Ovary (tissue), 9 donors: ENCODE results near the gene FAM217A. TPM values are rescaled to one million over a fixed set of nuclear protein-coding genes. Genes with fewer than 3 reads are reported as not detected.
"Not testable (repeated sequence)": the region's sequence is repeated elsewhere in the genome, so short reads cannot be mapped to it uniquely, and the experiment has no call there.

ENCODE experiments used
- DNase-seq, 5 donors: peaks; one replicate each; pipeline ENCODE4 v3.0.0-alpha.2; 2019 to 2020
- H3K27ac ChIP-seq, 2 donors: fragments of 200-600 bp; one replicate each; pipeline versions ENCODE4 v1.5.1 to v1.8.0; 2019 to 2022
- H3K27me3 ChIP-seq: fragments of 200-600 bp; one replicate; pipeline ENCODE4 v1.8.0; 2022
- H3K36me3 ChIP-seq: fragments of 200-600 bp; sonication (generic); one replicate; pipeline ENCODE4 v1.5.1; 2019
- H3K4me1 ChIP-seq: one replicate; pipeline ENCODE4 v1.8.1; 2013; ENCODE audit warnings: mild to moderate bottlenecking, moderate library complexity; ENCODE audit not compliant: insufficient read depth
- H3K4me3 ChIP-seq: fragments of 200-600 bp; sonication (generic); one replicate; pipeline ENCODE4 v1.5.1; 2017
- H3K9me3 ChIP-seq, 2 donors: fragments of 200-600 bp in 1 of 2; sonication (generic) in 1 of 2; one replicate each; pipeline versions ENCODE4 v1.5.1 to v1.8.1; 2013 to 2019; ENCODE audit warnings: mild to moderate bottlenecking in 1 of 2, moderate library complexity in 1 of 2
- EP300 ChIP-seq: sonication (generic); formaldehyde crosslinking; IDR thresholded peaks from one replicate; pipeline ENCODE4 v1.6.1; 2017; ENCODE audit warnings: antibody characterized with exemption
- POLR2A ChIP-seq: fragments of 450-650 bp; IDR thresholded peaks from one replicate; pipeline ENCODE4 v1.6.1; 2017; ENCODE audit warnings: antibody characterized with exemption, mild to moderate bottlenecking, moderate library complexity
- WGBS, 3 donors: extraction: QIAGEN DNeasy Blood & Tissue Kit in 1 of 3; methylation state at CpG; one replicate each; pipeline versions ENCODE4 v1.1.5 to v1.1.7; 2013 to 2017; 5-methylcytosine and 5-hydroxymethylcytosine counted together
- intact Hi-C, 4 donors: fragments of 100-400 bp; cut with DNase I; formaldehyde crosslinking; loops; one replicate each; pipeline versions ENCODE4 v1.11.0 to v1.15.1; 2022 to 2023
- polyA plus RNA-seq, 2 donors: library from polyadenylated mRNA; stranded (reverse); fragments of 200-250 nt in 1 of 2; fragments of 350-450 nt in 1 of 2; fragmentation: Illumina TruSeq in 1 of 2; extraction: RNeasy Lipid Tissue Mini Kit (QIAGEN cat#74804) in 1 of 2; gene quantifications; one replicate each; pipeline ENCODE4 v1.2.3, GENCODE V29; 2013 to 2014
- total RNA-seq, 7 donors: library from RNA; depleted of rRNA in 2 of 7; stranded (reverse); fragments of >200 nt in 2 of 7; fragmentation: NEBNext Ultra II Directional in 3 of 7; extraction: Animal tissue kit (Norgen Biotek cat#: 25700) in 3 of 7; gene quantifications; one replicate each; pipeline versions ENCODE4 v1.1.0 to v1.2.4, GENCODE V29; 2016 to 2023
- TF ChIP-seq, protein P1 (sequence below), 3 donors: fragments of 450-650 bp in 2 of 3; fragments of 200-600 bp in 1 of 3; IDR thresholded peaks; one replicate each; pipeline versions ENCODE4 v1.5.1 to v1.8.0; 2016 to 2022; ENCODE audit warnings: antibody characterized with exemption in 3 of 3, mild to moderate bottlenecking in 1 of 3
- donor health status: DM: no; HTN: no; CAD: no; lungs with moderate emphysema.
- donor health status: DM: no; HTN: no; CAD: no.
- donor health status: Bipolar disorder and iron deficiency.
- donor health status: DM: yes; HTN: yes; CAD: no.
- donor health status: DM: no; HTN: no; CAD: no.
- donor health status: DM: yes; HTN: yes; CAD: no.

FAM217A gene
- total and polyA plus RNA-seq, 9 donors: not detected

DNA sequence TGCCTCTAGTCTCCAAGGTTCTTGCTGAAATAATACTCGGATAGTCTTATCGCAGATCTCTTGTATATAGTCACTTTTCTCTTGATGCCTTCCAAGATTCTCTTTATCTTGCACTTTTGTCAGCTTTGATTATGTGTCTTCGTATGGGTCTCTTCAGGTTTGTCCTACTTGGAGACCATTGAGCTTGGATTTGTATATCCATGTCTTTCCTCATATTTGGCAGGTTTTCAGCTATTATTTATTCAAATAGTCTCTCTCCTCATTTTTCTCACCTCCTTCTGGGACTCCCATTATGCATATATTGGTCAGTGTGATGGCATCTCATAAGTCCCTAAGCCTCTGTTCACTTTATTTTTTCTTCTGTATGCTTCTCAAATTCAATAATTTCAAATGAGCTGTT lies 33.4 kb upstream of the FAM217A start:
- WGBS, 3 donors: 82 to 96% (median 93%) methylated on average over 3 of the region's 3 CpGs
- Histone ChIP-seq H3K4me1 (no peaks in the 10 kb centered on the region), H3K4me3 (no peak overlapping the region), H3K27ac (no peak overlapping the region), H3K36me3 (no peaks in the 10 kb centered on the region), H3K9me3 (no peaks in the 10 kb centered on the region), H3K27me3 (no peaks in the 10 kb centered on the region)
- intact Hi-C loops: no loop called here
- DNase-seq: no peak
- TF ChIP-seq EP300 (no peak), POLR2A (no peak)
- TF ChIP-seq, protein P1, sequence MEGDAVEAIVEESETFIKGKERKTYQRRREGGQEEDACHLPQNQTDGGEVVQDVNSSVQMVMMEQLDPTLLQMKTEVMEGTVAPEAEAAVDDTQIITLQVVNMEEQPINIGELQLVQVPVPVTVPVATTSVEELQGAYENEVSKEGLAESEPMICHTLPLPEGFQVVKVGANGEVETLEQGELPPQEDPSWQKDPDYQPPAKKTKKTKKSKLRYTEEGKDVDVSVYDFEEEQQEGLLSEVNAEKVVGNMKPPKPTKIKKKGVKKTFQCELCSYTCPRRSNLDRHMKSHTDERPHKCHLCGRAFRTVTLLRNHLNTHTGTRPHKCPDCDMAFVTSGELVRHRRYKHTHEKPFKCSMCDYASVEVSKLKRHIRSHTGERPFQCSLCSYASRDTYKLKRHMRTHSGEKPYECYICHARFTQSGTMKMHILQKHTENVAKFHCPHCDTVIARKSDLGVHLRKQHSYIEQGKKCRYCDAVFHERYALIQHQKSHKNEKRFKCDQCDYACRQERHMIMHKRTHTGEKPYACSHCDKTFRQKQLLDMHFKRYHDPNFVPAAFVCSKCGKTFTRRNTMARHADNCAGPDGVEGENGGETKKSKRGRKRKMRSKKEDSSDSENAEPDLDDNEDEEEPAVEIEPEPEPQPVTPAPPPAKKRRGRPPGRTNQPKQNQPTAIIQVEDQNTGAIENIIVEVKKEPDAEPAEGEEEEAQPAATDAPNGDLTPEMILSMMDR (IDR thresholded peaks at IDR 0.05): no peak

- H3K27ac ChIP-seq, DNase-seq, H3K27me3 ChIP-seq, intact Hi-C loops, H3K36me3 ChIP-seq, H3K4me3 ChIP-seq, H3K9me3 ChIP-seq, H3K4me1 ChIP-seq: not testable (repeated sequence)
- 15 to 21% (median 19%) methylated on average over 4 of the region's 4 CpGs for WGBS, 3 donors
Measured at GRCh38 chr6:4109363-4109815, 30.5 kb upstream of the FAM217A start.

DNA sequence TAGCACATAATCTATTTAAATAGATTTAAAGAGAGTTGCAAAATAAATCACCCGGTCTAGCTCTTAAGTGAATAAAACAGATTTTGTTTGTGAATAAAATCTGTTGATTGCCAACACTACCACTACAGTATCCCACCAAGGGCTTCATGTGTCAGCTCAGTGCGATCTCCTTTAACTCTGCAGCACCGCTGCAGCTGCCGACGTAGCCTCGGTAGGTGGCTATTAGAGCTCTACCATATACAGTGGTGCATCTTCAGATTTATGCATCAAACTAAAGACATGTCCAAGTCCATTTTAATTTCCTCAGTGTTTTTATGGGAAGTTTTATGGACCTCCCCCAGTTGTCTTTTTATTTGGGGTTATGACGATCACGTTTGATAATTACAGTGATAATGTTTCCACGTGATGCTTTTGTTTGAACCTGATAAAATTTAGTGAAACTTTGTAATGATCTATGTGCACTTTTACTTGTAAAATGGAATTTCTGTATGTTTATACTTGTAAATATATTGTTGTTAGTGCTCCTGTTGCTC lies 29.7 kb upstream of the FAM217A start:
- Histone ChIP-seq H3K27ac (no peak overlapping the region), H3K27me3 (no peaks in the 10 kb centered on the region), H3K4me3 (no peak overlapping the region), H3K36me3 (no peaks in the 10 kb centered on the region), H3K4me1 (no peaks in the 10 kb centered on the region), H3K9me3 (no peaks in the 10 kb centered on the region)
- no peak for TF ChIP-seq POLR2A
- TF ChIP-seq, protein P1 (IDR thresholded peaks at IDR 0.05): no peak
- TF ChIP-seq EP300: no peak
- DNase-seq: no peak
- WGBS, 3 donors: 74 to 80% (median 79%) methylated on average over 9 of the region's 9 CpGs
- intact Hi-C loops: no loop called here

GRCh38 chr6:4107873-4108272 lies 28.9 kb upstream of the FAM217A start:
- WGBS, 3 donors: 91 to 95% (median 92%) methylated on average over 2 of the region's 2 CpGs
- no peak overlapping the region for H3K27ac ChIP-seq
- H3K9me3 ChIP-seq: no peaks in the 10 kb centered on the region
- no peaks in the 10 kb centered on the region for H3K27me3 ChIP-seq
- no peaks in the 10 kb centered on the region for H3K36me3 ChIP-seq
- no peak for DNase-seq
- no peak for TF ChIP-seq POLR2A
- TF ChIP-seq EP300: no peak
- TF ChIP-seq, protein P1 (IDR thresholded peaks at IDR 0.05): no peak
- intact Hi-C loops: no loop called here
- no peaks in the 10 kb centered on the region for H3K4me1 ChIP-seq
- H3K4me3 ChIP-seq: no peak overlapping the region

GRCh38 chr6:4105980-4106536 lies 27.1 kb upstream of the FAM217A start:
- no peaks in the 10 kb centered on the region for H3K4me1 ChIP-seq
- no peak for DNase-seq
- no peak for TF ChIP-seq EP300
- no peak for TF ChIP-seq POLR2A
- TF ChIP-seq, protein P1 (IDR thresholded peaks at IDR 0.05): no peak
- intact Hi-C loops: no loop called here
- no peaks in the 10 kb centered on the region for H3K9me3 ChIP-seq
- H3K36me3 ChIP-seq: no peaks in the 10 kb centered on the region
- H3K27me3 ChIP-seq: no peaks in the 10 kb centered on the region
- WGBS, 3 donors: 57% methylated on average over 4 of the region's 4 CpGs
- no peak overlapping the region for H3K27ac ChIP-seq
- no peak overlapping the region for H3K4me3 ChIP-seq
